Stimulated activated CD4-positive, alpha-beta T cell treated with anti-CD3 and anti-CD28 coated beads, Interleukin-15, amount 100 ng/mL, for 24 hours (primary cell): Measurements from ENCODE around the gene NECTIN1.

Experiments
- DNase-seq: peaks from one replicate; pipeline ENCODE4 v3.0.0-alpha.2; 2020

The NECTIN1 gene

GRCh38 chr11:119755356-119756071 is 26.5 kb upstream of the NECTIN1 start:
- DNase-seq, result no peak

- no peak for DNase-seq
Observed at GRCh38 chr11:119754656-119755355, 25.8 kb upstream of the NECTIN1 start.

GRCh38 chr11:119754199-119754598 is 25.2 kb upstream of the NECTIN1 start:
- no peak for DNase-seq

- no peak for DNase-seq
Observed at GRCh38 chr11:119752946-119753345, 23.9 kb upstream of the NECTIN1 start.

GRCh38 chr11:119752345-119752871 is 23.4 kb upstream of the NECTIN1 start:
- no peak for DNase-seq

GRCh38 chr11:119750056-119750455 is 21.1 kb upstream of the NECTIN1 start:
- DNase-seq, result no peak

- DNase-seq, result no peak
Observed at GRCh38 chr11:119749006-119749565, 20.1 kb upstream of the NECTIN1 start.

- no peak for DNase-seq
Observed at GRCh38 chr11:119747868-119748660, 19.1 kb upstream of the NECTIN1 start.

GRCh38 chr11:119745776-119746535 is 17.0 kb upstream of the NECTIN1 start:
- DNase-seq, result no peak

GRCh38 chr11:119745112-119745511 is 16.1 kb upstream of the NECTIN1 start:
- no peak for DNase-seq

- DNase-seq, result no peak
Observed at GRCh38 chr11:119744577-119744976, 15.6 kb upstream of the NECTIN1 start.

GRCh38 chr11:119743006-119743405 is 14.0 kb upstream of the NECTIN1 start:
- no peak for DNase-seq

- DNase-seq, result peak; percentile 38
Observed at GRCh38 chr11:119742263-119742861, 13.4 kb upstream of the NECTIN1 start.

GRCh38 chr11:119741369-119742262 is 12.6 kb upstream of the NECTIN1 start:
- peak; percentile 73 for DNase-seq

- no peak for DNase-seq
Observed at GRCh38 chr11:119739975-119740374, 11.0 kb upstream of the NECTIN1 start.

- no peak for DNase-seq
Observed at GRCh38 chr11:119739021-119739703, 10.2 kb upstream of the NECTIN1 start.

GRCh38 chr11:119738059-119738439 is 9.0 kb upstream of the NECTIN1 start:
- no peak for DNase-seq

GRCh38 chr11:119737366-119738058 is 8.5 kb upstream of the NECTIN1 start:
- no peak for DNase-seq

- no peak for DNase-seq
Observed at GRCh38 chr11:119734788-119735187, 5.8 kb upstream of the NECTIN1 start.
